ENCODE results near the gene DYDC1. TPM values are rescaled to one million over a fixed set of nuclear protein-coding genes. Genes with fewer than 3 reads are reported as not detected.
"Not testable (repeated sequence)": the region's sequence is repeated elsewhere in the genome, so short reads cannot be mapped to it uniquely, and the experiment has no call there.

DYDC1 gene
- total RNA-seq, 4 donors from 2014 or later, result not detected

DNA sequence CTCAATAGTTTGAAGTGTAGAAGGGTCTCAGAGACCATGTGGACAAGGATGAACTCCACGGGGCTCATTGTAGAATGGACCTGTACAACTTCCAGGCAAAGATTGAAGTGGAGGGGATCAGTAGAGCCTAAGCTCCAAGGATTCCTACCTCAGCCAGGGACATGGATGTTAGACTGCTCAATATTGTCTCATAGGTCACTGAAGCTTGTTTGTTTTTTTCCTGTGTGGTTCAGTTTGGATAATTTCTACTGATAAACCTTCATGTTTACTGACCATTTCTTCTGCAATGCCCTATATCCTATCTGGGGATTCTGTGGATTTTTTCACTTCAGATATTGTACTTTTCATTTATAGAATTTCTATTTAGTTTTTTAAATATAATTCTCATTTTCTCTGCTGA is 9.0 kb upstream of the DYDC1 start:
- DNase-seq, result no peak
- no peak overlapping the region for H3K27ac ChIP-seq
- TF ChIP-seq POLR2A (IDR thresholded peaks at IDR 0.05), result no peak
- TF ChIP-seq, protein P1, sequence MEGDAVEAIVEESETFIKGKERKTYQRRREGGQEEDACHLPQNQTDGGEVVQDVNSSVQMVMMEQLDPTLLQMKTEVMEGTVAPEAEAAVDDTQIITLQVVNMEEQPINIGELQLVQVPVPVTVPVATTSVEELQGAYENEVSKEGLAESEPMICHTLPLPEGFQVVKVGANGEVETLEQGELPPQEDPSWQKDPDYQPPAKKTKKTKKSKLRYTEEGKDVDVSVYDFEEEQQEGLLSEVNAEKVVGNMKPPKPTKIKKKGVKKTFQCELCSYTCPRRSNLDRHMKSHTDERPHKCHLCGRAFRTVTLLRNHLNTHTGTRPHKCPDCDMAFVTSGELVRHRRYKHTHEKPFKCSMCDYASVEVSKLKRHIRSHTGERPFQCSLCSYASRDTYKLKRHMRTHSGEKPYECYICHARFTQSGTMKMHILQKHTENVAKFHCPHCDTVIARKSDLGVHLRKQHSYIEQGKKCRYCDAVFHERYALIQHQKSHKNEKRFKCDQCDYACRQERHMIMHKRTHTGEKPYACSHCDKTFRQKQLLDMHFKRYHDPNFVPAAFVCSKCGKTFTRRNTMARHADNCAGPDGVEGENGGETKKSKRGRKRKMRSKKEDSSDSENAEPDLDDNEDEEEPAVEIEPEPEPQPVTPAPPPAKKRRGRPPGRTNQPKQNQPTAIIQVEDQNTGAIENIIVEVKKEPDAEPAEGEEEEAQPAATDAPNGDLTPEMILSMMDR (IDR thresholded peaks at IDR 0.05), result no peak
- H3K4me3 ChIP-seq, result no peak overlapping the region
- no peaks in the 10 kb centered on the region for H3K27me3 ChIP-seq
- intact Hi-C loops (cut with DNase I; ENCODE audit: low total_unique reads), result no loop called here
- no peaks in the 10 kb centered on the region for H3K36me3 ChIP-seq
- no peaks in the 10 kb centered on the region for H3K9me3 ChIP-seq
- no peaks in the 10 kb centered on the region for H3K4me1 ChIP-seq

DNA sequence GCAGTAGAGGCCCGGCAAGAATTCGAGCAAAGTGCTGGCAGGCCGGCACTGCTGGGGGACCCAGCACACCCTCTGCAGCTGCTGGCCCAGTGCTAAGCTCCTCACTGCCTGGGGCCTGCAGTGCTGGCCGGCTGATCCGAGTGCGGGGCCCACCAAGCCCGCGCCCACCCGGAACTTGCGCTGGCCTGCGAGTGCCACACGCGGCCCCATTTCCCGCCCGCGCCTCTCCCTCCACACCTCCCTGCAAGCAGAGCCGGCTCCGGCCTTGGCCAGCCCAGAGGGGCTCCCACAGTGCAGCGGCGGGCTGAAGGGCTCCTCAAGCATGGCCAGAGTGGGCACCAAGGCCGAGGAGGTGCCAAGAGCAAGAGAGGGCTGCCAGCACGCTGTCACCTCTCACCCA is 3.1 kb upstream of the DYDC1 start:
- Histone ChIP-seq H3K9me3 (no peaks in the 10 kb centered on the region), H3K27me3 (no peaks in the 10 kb centered on the region), H3K4me1 (peaks cover 0 to 11% of the 10 kb centered on the region in 2 donors), H3K4me3 (no peak overlapping the region), H3K36me3 (no peaks in the 10 kb centered on the region), H3K27ac (no peak overlapping the region)
- intact Hi-C loops (cut with DNase I; ENCODE audit: low total_unique reads), result no loop called here
- TF ChIP-seq, protein P1 (IDR thresholded peaks at IDR 0.05), result no peak
- TF ChIP-seq POLR2A (IDR thresholded peaks at IDR 0.05), result no peak
- no peak for DNase-seq

DNA sequence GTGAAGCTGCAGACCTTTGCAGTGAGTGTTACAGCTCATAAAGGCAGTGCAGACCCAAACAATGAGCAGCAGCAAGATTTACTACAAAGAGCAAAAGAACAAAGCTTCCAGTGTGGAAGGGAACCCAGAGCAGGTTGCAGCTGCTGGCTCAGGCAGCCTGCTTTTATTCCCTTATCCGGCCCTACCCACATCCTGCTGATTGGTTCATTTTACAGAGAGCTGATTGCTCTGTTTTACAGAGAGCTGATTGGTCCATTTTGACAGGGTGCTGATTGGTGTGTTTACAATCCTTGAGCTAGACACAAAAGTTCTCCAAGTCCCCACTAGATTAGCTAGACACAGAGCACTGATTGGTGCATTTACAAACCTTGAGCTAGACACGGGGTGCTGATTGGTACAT is 2.4 kb upstream of the DYDC1 start:
- H3K27me3 ChIP-seq; H3K9me3 ChIP-seq; H3K36me3 ChIP-seq; DNase-seq; intact Hi-C loops (cut with DNase I; ENCODE audit: low total_unique reads); H3K4me3 ChIP-seq; H3K27ac ChIP-seq: not testable (repeated sequence)
- peaks cover 0 to 11% of the 10 kb centered on the region in 2 donors for H3K4me1 ChIP-seq

DNA sequence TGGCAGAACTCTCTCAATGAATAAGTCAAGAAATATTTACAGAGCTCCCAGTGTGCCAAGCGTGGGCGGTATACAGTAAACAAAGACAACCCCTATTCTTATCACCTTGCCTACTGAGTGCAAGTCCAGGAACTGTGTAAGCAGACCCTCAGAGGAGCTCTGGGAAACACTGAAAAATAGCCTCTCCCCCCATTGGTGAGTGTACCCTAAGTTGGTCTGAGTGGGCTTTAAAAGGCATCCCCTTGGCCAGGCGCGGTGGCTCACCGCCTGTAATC is 1.2 kb upstream of the DYDC1 start:
- no peaks in the 10 kb centered on the region for H3K36me3 ChIP-seq
- H3K9me3 ChIP-seq, result no peaks in the 10 kb centered on the region
- TF ChIP-seq POLR2A (IDR thresholded peaks at IDR 0.05), result no peak
- TF ChIP-seq, protein P1 (IDR thresholded peaks at IDR 0.05), result no peak
- DNase-seq, result no peak
- intact Hi-C loops (cut with DNase I; ENCODE audit: low total_unique reads), result no loop called here
- no peak overlapping the region for H3K27ac ChIP-seq
- no peaks in the 10 kb centered on the region for H3K27me3 ChIP-seq
- no peak overlapping the region for H3K4me3 ChIP-seq
- H3K4me1 ChIP-seq, result peaks cover 0 to 11% of the 10 kb centered on the region in 2 donors

DNA sequence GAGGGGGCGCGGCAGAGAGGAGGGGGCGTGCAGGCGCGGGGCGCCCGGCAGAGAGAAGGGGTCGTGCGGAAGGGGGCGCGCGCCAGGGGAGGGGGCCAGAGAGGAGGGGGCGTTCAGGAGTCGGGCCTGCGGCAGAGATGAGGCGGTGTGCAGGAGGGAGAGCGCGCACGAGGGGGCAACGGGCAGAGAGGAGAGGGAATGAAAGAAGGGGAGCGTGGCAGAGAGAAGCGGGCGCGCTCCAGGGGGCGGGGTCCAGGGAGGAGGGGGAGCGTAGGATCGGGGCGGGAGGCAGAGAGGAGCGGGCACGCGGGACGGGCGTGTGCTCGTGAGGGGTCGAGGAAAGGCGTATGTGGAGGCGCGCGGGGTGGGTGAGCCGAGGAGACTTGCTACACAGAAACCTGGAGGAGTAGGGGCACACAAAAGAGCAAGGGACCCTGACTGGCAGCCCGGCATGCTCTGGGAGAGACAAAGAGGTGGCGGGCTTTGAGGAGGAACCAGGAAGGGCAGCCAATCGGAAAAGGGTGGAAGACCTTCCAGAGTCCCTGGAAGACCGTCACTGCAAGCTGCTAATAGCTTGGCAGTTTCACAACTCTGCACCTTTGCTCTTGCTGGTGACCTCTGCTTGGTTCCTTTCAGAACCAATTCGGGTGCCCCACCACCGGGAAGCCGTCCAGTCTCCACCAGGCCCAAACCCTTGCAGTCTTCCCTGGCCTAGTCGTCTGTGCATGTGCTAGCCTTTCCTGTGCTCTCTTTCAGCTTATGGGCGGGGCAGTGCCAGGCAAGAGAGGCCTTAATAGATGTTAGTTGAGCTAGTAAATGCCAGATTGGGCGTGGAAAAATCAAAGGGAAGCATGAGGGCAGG is 665 bp upstream of the DYDC1 start:
- DNase-seq, result no peak
- no peak for TF ChIP-seq POLR2A (IDR thresholded peaks at IDR 0.05)
- TF ChIP-seq, protein P1 (IDR thresholded peaks at IDR 0.05), result no peak
- intact Hi-C loops (cut with DNase I; ENCODE audit: low total_unique reads), result no loop called here

More for the DNA sequence above, 665 bp upstream of the DYDC1 start:
- no peaks in the 10 kb centered on the region for H3K9me3 ChIP-seq
- peak overlapping the region; percentile 19 to 29 for H3K4me3 ChIP-seq
- no peaks in the 10 kb centered on the region for H3K27me3 ChIP-seq
- H3K36me3 ChIP-seq, result no peaks in the 10 kb centered on the region
- peaks cover 0 to 11% of the 10 kb centered on the region in 2 donors for H3K4me1 ChIP-seq
- H3K27ac ChIP-seq, result no peak overlapping the region
